ENCODE data around the gene B3GALT6. TPM values are rescaled to one million over a fixed set of nuclear protein-coding genes. Genes with fewer than 3 reads are reported as not detected.
A peak's percentile ranks its signal among the peaks of the same experiment; 100 is the strongest.

B3GALT6 gene
- total RNA-seq, 1 donor from 2014 or later = 11.0 TPM

GRCh38 chr1:1272341-1273208 lies 40.5 kb downstream of the B3GALT6 start:
- Histone ChIP-seq H3K27me3 (no peaks in the 10 kb centered on the region), H3K9me3 (no peaks in the 10 kb centered on the region), H3K4me3 (peak overlapping the region; percentile 87 to 97), H3K4me1 (peaks cover 56% of the 10 kb centered on the region), H3K36me3 (peaks cover 0 to 6% of the 10 kb centered on the region in 2 donors), H3K27ac (peak overlapping the region; percentile 84)
- intact Hi-C loops (cut with DNase I) = no loop called here
- no peak for DNase-seq (ENCODE audit: extremely low spot score in 2 of 2)
- TF ChIP-seq POLR2AphosphoS5 (IDR thresholded peaks at IDR 0.05; ENCODE audit: insufficient read depth in 1 of 2, low read depth in 1 of 2) (peak in 1 of 2 donors; percentile 11), POLR2A (IDR thresholded peaks at IDR 0.05) (no peak)

- Histone ChIP-seq H3K4me1 (peaks cover 56% of the 10 kb centered on the region), H3K36me3 (peaks cover 0 to 3% of the 10 kb centered on the region in 2 donors), H3K9me3 (no peaks in the 10 kb centered on the region), H3K27me3 (no peaks in the 10 kb centered on the region), H3K27ac (peak overlapping the region; percentile 84), H3K4me3 (peak overlapping the region; percentile 87 to 97)
- DNase-seq (ENCODE audit: extremely low spot score in 2 of 2) = no peak
- no peak for TF ChIP-seq POLR2A (IDR thresholded peaks at IDR 0.05)
- no peak for TF ChIP-seq POLR2AphosphoS5 (IDR thresholded peaks at IDR 0.05; ENCODE audit: insufficient read depth in 1 of 2, low read depth in 1 of 2)
- no peak for TF ChIP-seq CTCF (IDR thresholded peaks at IDR 0.05)
- intact Hi-C loops (cut with DNase I) = no loop called here
These were observed 41.1 kb downstream of the B3GALT6 start for GRCh38 chr1:1273209-1273511.

GRCh38 chr1:1273512-1274298 lies 41.7 kb downstream of the B3GALT6 start, which contains the start of gene UBE2J2:
TSS of gene UBE2J2 (minus strand) at chr1:1273854. CDS start at chr1:1267992, 5,862 bp downstream.
- intact Hi-C loops (cut with DNase I) = no loop called here
- Histone ChIP-seq H3K36me3 (no peaks in the 10 kb centered on the region), H3K9me3 (no peaks in the 10 kb centered on the region), H3K4me1 (peaks cover 56% of the 10 kb centered on the region), H3K27me3 (no peaks in the 10 kb centered on the region), H3K27ac (peak within 1 kb of the TSS; percentile 84), H3K4me3 (peak within 1 kb of the TSS; percentile 87 to 97)
- TF ChIP-seq POLR2AphosphoS5 (IDR thresholded peaks at IDR 0.05; ENCODE audit: insufficient read depth in 1 of 2, low read depth in 1 of 2) = peak; percentile 60 to 62
- TF ChIP-seq CTCF (IDR thresholded peaks at IDR 0.05) = no peak
- peak in 1 of 2 donors; percentile 40 for TF ChIP-seq POLR2A (IDR thresholded peaks at IDR 0.05)
- DNase-seq (ENCODE audit: extremely low spot score in 2 of 2) = no peak

DNA sequence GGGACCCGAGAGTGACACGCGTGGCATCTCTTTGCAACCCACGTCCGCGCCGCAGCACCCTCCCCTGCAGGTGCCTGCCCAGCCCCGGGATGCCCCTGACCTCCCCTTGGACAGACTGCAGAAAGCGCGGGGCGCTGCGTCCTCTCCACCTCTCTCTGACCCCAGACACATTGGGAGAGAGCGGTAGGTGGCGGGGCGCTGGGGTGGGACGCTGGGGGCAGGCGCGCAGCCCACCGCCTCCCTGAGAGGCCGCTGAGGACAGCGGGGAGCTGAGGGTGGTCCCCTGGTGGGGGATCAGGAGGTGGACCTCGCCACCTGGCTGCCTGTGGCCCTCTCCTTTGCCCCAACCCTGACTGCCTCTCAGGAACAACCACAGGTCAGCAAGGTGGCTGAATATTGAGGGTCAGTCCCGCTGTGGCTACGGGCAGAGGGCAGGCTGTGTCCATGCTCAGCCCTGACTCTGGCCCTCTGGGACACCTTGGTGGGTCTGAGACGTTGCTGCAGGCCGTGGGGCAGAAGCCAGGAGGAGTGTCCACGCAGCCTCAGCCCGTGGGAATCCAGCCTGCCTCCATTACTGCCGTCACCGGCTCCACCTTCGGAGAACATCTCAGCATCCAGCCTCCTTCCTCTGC lies 42.4 kb downstream of the B3GALT6 start:
- Histone ChIP-seq H3K4me1 (peaks cover 53% of the 10 kb centered on the region), H3K27me3 (no peaks in the 10 kb centered on the region), H3K4me3 (peak overlapping the region; percentile 87 to 97), H3K36me3 (no peaks in the 10 kb centered on the region), H3K27ac (peak overlapping the region; percentile 78), H3K9me3 (no peaks in the 10 kb centered on the region)
- no peak for DNase-seq (ENCODE audit: extremely low spot score in 2 of 2)
- TF ChIP-seq CTCF (IDR thresholded peaks at IDR 0.05) = no peak
- TF ChIP-seq POLR2A (IDR thresholded peaks at IDR 0.05) = no peak
- no peak for TF ChIP-seq POLR2AphosphoS5 (IDR thresholded peaks at IDR 0.05; ENCODE audit: insufficient read depth in 1 of 2, low read depth in 1 of 2)
- intact Hi-C loops (cut with DNase I) = no loop called here

GRCh38 chr1:1274931-1275431 lies 42.9 kb downstream of the B3GALT6 start:
- DNase-seq (ENCODE audit: extremely low spot score in 2 of 2) = no peak
- intact Hi-C loops (cut with DNase I) = no loop called here
- Histone ChIP-seq H3K9me3 (no peaks in the 10 kb centered on the region), H3K27ac (no peak overlapping the region), H3K27me3 (no peaks in the 10 kb centered on the region), H3K36me3 (no peaks in the 10 kb centered on the region), H3K4me3 (peak overlapping the region in 1 of 2 donors; percentile 97), H3K4me1 (peaks cover 47% of the 10 kb centered on the region)
- TF ChIP-seq CTCF (IDR thresholded peaks at IDR 0.05) = no peak
- TF ChIP-seq POLR2A (IDR thresholded peaks at IDR 0.05) = no peak
- TF ChIP-seq POLR2AphosphoS5 (IDR thresholded peaks at IDR 0.05; ENCODE audit: insufficient read depth in 1 of 2, low read depth in 1 of 2) = no peak
